Measurements from ENCODE around the gene ACP7.
"Not testable (repeated sequence)": the region's sequence is repeated elsewhere in the genome, so short reads cannot be mapped to it uniquely, and the experiment has no call there.

Gene ACP7

DNA sequence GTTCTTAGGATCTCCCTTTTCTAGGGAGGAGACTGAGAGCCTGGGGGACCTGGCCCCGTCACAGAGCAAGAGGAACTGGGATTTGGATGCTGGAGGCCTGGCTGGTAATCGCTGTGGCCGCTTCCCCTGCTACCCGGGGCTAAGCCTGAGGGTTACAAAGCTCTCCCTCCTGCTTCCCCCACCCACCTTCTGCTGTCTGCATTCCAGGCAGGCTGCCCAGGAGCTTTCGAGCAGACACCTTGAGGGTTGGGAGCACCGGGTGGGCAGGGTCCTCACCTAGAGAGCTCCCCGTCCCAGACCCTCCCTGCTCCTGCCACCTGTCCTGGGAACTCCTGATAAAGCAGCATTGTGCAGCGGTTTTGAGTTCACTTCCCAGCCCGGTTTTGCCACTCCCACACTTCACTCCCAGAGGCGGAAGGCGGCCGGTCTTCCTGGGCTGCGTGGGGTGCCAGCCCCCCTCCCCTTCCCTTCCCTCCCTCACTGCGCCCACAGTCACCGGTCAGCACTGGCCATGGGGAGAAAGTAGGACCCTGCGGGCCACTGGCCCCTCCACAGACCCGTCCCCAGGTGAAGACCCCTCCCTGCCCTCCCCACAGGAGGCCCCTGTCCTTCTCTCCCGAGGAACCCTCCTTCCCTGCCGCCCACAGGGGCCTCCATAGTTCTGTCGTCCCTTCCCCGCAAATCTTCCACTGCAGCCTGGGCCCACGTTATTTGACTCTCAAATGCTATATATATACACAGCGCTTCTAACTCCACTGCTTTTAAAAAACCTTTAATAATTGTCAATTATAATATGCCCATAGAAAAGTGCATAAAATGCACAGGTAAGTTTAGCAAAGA, 49.5 kb downstream of the ACP7 start:
- DNase-seq: peak; percentile 83

DNA sequence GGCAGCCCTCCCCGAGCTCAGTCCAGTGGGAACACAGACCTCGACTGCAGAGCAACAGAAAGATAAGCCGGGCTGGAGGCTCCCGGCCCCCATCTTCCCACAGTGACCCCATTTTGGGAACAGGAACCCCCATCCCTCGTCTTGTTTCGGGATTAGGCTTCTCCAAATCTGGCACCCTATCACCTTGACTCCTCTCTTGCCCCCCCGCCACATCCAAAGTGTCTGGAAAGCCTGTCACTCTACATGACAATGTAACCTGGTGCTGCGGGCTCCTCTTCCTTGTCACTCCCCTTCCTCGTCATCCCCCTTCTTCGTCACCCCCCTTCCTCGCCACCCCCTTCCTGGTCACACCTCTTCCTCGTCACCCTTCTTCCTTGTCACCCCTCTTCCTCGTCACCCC, 51.5 kb downstream of the ACP7 start:
- DNase-seq: no peak

DNA sequence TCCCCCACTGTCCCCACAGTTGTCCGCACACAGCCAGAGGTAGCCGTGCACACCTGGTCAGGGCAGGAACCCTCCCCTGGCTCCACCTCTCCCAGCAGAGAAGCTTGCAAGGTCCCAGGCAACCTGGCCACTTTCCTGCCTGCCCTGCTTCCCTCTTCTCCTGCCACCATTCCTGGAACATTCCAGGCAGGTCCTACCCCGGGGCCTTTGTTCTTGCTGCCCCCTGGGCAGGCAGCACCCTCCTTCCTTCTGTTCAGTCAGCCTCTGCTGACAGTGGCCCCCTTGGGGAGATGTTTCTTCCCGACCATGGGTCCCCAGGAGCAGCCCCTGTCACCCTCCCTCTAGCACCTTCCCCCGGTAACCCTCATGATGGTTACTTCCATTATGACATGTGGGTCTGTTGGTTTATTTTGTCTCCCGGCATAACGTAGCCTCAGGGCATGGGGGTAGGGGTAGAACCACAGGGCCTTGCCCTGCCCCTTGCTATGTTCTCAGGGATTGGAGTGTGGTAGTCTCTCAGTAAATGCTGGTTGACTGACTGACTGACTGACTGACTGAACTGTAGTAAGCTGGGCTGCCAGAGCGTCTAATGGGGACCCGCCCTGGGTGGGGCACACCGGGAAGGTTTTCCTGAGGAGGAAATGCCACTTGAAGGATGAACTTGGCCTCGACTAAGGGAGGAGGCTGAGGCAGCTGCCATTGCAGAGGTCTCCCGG, 52.2 kb downstream of the ACP7 start:
- peak; percentile 71 for DNase-seq

DNA sequence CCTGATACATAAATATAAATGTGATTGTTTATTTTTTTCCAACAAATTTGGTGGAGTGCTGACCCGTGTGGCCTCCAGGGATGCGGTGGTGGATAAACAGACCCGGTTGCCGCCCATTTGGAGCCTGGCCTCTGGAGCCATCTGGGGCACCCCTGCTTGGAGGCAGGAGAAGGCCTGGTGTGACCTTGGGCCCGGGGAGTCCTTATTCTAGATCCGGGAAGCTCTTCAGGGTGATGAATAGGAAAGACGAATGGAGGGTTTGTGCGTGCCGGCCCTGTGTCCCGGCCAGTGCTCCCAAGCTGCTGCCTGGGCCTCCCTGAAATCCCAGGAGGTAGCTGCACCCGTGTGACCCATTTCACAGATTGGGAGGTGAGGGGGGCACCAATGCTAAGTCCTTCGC, 53.0 kb downstream of the ACP7 start:
- no peak for DNase-seq

DNA sequence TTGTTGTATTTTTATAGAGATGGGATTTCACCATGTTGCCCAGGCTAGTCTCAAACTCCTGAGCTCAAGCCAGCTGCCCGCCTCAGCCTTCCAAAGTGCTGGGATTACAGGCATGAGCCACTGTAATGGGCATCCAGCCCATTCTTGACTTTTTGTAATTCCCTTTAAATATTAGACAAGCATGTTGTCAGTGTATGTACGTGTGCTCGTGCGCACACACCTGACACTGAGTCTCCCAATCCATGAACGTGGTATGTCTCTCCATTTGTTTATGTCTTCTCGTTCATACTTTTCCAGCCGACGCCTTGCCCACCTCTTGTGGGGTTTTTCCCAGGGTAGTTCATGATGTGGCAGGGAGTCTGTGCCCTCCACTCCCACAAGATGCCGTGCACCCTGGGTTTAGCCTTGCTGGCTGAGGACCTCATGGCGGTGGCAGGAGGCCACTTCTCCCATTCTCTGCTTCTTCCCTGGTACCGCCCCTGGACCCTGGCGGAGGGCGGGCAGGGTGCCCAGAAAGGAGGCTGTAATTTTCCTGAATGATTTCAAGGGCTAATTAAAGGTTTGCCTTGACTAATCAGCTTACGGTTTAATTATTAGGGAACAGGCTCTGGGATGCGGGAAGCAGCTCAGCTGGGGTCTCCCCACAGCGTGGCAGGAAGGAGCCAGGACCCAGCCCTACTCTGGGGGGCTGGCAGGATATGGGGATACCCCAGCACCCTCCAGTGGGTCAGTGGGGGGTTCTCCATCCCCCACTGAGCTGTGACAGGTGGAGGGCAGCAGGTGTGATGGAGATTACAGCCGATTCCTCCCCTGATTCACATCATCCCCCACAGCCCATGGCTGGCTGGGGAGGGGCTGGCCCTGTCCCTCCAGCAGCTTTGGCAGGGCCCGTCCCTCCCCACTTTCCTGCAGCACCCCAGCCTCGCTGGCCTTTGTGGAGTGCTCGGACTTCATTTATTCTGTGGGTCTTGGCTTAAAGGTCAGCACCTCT, 54.3 kb downstream of the ACP7 start:
- no peak for DNase-seq

DNA sequence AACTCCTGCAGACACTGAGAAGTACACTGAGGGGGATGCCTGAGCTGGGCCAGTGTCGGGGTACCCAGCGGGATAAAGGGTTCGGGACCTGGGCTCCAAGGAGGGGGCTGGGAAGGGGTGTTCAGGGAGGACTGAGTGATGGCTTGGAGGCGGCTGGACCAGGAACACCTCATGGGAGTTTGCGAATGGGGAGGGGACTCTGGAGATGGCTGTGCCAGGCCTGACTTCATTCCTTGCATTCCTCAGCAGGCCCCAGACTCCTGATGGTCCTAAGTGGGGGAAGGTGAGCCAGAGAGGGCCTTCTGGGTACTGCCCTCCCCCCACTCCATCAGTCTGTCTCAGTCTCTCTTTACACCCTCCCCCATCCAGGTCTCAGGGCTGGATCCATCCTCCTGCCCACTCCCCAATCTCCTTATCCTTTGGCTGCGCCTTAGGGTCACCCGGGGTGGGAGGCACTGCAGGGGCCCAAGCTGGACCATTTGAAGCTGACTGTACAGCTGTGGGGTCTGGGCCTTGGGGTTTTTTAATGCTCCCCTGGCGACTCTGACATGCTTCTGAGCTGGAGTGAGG, 55.2 kb downstream of the ACP7 start:
- peak; percentile 92 for DNase-seq

DNA sequence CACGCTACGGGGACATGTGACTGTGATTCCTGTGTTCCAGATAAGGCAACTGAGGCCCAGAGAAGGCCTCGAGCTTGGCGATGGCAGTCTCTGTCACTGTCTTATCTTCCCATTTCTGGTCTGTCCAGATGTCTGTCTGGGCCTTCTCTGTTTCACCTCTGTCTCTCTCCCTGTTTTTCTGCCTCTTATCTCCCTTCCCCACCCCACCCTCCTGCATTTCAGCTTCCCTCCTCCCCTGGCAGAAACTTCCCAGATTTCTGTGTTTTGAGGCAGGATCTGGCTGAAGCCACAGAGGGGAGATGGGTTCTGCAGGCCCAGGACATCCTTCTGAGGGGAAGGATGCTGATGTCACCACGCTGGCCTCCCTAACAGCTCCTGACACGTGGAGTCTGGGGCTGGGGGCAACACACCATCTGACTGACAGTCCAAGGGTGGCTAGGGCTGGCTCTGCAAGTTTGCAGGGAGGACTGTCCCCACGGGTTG, 55.8 kb downstream of the ACP7 start:
- DNase-seq: peak; percentile 89

DNA sequence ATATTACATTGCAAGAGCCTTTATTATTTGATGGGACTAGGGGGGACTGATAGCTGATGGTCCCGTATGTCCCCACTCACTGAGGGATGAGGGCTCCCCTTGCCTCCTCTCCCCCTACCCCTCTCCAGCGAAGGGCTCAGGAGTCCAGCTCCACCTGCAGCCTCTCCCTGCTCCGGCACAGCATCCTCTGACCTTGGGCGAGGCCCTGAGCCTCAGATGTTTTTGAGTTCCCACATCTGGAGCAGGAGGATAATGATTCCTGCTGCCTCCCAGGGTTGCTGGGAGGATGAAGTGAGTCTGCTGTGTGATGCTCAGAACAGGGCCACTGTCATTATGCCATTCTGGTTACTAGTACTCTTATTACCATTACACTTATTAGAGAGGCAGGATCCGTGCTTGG, 56.4 kb downstream of the ACP7 start:
- DNase-seq: no peak

DNA sequence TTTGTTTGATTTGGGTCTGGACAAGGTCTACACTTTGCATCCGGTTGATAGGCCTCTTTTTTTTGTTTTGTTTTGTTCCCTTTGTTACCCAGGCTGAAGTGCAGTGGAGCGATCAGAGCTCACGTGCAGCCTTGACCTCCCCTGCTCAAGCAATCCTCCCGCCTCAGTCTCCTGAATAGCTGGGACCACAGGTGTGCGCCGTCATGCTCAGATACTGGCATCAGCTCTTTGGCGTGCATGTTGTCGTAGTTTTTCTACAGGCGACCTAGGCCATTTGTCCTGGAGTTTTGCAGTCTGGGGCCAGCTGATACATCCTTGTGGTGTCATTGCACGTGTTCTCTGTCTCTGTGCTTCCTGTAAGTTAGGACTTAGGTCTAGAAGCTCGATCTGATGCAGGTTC, 57.8 kb downstream of the ACP7 start:
- DNase-seq: no peak

DNA sequence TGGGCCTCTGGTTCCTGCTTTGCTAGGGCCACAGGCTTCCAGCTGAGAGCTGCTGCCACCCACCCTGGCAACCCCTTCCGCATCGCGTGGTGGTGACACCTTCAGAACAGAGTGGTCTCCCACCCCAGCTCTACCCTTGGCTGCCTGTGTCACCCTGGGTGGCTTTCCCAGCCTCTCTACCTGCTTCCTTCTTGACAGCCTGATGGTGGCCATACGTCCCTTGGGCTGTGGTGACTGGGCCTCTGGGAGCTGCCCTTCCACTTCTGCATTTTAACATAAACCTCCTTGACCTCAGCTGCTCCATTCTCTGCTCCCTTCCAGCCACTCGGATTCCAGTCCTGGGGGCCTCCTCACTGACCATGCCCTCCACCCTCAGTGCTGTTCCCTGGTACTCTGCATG, 58.5 kb downstream of the ACP7 start:
- DNase-seq: no peak

DNA sequence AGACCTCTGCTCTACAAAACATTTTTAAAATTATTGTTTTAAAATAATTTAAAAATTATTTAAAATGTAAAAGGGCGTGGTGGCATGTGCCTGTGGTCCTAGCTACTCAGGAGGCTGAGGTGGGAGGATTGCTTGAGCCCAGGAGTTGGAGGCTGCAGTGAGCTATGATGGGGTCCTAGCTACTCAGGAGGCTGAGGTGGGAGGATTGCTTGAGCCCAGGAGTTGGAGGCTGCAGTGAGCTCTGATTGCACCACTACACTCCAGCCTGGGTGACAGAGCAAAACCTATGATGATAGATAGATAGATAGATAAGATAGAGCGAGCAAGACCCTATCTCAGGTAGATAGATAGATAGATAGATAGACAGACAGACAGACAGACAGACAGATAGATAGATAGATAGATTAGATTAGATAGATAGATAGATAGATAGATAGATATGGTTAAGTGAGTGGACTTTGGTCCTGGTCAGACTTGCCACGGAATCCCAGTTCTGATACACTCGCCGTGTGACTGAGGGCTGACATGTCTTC, 59.7 kb downstream of the ACP7 start:
- not testable (repeated sequence) for DNase-seq

DNA sequence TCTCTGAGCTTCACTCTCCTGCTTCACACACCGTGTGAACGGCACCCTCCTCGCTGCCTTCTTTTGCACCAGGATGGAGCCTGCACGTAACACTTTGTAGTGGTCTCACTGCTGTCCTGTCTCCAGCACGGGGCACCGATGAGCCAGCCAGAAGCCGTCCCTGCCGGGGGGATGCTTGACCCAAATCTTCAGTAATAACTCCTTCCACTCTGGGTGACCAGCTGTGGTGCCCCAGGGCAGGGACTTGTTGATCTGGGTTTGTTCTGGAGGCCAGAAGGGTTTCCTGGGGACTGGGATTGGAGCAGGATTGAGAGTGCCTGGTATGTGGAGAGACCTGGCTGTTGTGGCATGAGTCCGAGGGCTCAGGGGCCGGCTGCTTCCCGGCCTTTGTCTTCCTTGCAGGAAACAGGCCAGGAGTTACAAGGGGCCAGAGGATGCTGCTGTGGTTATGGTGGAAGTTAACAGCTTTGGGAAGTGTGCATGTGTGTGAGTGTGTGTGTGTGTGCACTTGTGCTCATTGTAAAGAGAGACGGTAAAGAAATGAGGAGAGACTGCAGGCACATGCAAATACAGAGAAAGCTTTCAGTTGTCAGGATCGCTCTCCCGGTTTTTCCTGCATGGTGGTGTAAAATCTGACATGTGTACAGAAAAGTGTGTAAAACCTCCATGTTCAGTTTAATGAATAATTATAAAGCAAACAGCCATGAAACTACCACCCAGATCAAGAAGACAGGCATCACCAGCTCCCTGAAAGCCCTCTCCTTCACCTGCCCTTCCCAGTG, 60.3 kb downstream of the ACP7 start:
- peak; percentile 91 for DNase-seq

DNA sequence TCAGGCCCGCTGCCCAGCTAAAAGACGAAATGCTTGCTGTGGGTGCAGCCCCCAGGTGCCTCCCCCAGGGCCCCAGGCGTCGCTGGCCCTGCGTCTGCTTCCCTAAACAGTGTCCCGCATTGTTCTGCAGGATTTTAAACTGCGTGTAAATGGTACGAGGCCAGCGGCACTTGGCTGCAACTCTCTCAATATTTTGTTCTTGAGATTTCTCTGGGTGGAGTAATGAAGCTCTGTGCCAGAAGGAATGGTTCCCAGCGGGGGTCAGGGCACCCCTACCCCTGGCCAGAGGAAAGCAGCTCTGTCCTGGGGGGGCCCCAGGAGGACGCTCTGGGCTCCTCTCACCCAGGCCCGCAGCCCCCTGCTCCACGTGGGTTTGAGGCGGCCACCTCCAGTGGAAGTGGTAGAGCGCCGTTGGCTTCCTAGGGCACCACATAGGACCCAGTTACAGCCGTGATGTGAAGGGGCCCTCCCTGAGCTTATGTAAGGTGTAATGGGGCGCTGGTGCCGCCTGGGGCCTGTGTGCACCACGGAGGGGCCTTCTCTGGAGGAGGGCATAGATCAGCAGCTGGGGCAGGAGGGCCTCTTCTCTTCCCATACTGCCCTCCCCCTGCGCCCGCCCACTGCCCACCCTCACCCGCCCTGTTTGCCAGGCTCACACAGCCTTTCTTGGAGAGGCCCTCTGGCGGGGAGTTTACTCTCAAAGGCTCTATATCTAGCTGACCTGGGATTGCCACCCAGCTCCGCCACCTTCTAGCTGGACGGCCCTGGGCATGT, 61.2 kb downstream of the ACP7 start:
- no peak for DNase-seq

DNA sequence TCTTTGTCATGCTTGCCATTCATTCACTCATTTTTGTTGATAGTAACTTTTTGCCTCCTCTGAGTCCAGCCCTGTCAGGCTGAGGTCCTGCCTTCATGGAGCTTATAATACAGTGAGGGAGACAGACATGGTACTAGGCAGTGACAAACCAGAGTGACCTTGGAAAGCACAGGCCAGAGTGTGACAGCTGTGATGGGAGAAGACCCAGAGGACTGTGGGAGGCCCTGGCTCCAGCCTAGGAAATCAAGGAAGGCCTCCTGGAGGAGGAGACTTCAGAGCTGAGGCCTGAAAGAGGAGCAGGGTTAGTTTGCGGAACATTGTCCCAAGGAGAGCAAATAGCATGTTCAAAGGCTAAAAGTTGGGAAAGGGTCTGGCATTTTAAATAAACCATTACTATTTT, 61.9 kb downstream of the ACP7 start:
- no peak for DNase-seq

DNA sequence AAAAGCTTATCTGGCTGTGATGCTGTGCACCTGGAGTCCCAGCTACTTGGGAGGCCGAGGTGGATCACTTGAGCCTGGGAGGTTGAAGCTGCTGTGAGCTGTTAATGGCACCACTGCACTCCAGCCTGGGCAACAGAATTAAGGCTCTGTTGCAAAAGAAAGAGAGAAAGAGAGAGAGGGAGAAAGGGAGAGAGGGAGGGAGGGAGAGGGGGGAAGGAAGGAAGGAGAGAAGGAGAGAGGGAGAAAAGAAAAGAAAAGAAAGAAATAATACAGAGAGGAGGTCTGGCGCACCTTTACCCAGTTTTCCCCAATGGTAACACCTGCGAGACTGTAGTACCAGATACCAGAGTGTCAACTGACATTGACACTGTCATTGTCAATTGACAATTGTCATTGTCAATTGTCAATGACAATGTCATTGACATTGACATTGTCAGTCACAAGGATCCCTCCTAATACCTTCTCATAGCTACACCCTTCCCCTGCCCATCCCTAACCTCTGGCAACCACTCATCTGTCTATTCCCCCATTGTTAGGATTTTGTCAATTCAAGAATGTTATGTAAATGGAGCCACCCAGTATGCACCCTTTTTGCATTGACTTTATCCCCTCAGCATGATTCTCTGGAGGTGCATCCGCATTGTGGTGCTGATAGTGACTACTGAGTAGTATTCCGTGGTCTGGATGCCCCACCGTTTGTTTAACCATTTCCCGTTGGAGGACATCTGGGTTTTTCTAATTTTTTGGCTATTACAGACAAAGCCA, 62.7 kb downstream of the ACP7 start:
- DNase-seq: no peak

DNA sequence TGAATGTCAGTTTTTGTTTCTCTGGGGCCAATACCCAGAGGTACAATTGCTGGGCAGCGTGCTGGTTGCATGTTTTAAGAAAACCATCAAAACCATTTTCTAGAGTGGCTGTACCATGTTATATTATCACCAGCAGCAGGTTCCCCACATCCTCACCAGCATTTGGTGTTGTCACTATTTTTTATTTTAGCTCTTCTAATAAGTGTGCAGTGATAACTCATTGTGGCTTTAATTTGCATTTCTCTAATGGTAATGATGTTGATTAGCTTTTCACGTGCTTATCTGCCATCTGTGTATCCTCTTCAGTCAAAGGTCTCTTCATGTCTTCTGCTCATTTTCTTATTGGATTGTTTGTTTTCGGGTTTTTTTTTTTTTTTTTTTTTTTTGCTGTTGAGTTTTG, 63.3 kb downstream of the ACP7 start:
- no peak for DNase-seq

DNA sequence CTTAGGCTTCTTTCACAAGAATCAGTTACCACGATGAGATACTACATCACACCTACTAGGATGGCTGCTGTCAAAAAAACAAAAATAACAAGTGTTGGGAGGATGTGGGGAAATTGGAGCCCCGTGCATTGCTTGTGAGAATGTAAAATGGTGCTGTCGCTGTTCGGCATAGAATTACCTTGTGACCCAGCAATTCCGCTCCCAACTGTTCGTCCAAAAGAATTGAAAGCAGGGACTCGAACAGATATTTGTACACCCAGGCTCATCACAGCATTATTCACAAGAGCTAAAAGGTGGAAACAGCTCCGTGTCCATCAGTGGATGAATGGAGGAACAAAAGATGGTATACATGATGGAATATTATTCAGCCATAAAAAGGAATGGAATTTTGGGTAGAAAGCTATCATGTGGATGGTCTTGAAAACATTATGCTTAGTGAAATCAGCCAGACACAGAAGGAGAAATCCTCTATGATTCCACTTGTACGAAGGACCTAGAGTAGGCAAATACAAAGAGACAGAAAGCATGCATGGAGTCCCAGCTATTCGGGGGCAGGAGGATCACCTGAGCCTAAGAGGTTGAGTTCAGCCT, 64.9 kb downstream of the ACP7 start:
- no peak for DNase-seq

DNA sequence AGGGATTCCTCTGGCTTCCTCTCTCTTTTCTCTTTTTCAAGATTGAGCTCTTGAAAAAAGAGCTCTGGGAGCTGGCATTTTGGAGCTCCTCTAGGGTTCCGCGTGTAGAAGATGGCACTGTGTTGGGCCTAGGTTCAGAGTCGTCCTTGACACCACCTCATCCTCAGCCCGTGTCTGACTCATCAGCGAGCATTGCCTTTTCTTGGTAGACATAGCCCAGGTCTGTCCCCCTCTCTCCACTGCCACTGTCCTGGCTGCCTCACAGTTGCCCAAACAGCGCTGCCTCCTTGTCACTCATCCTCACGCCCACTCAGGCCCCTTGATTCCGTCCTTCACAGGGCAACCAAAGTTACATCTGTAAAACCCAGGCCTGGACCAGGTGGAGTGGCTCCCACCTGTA, 66.1 kb downstream of the ACP7 start:
- DNase-seq: no peak

DNA sequence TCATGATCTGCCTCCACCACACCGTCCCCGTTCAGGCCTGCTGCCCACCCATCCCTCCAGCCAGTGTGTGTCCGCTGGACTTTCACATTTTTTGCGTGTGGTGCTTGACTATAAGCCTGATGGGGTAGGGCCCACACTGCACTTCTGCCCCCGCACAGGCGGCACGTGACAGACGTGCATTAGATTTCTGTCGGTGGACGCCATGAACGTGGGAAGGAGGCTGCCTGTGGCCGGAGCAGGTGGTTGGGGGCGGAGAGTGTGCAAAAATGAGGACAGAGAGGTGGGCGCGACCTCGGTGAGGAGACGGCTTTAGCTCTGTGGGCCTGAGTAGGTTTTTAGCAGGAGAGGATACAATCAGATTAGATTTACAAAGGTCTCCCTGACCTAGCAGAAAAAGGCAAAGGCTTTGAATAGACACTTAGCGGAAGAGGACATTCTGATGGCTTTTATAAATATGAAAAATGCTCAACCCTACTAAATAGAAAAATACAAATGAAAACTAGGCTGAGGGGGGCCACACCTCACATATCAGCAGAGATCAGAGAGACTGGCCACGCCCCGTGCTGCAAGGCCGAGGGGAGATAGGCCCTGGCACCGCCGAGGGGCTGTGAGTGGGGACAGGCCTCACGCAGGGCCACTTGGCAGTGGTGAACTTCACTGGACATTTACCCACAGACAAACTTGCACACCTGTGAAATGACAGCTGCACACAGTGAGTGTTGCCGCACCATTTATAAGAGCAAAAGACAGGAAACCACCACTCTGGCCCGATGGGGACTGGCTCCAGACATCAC, 66.8 kb downstream of the ACP7 start:
- DNase-seq: no peak
